ENCODE data around the gene LRRC8E.

- TF ChIP-seq CTCF (IDR thresholded peaks at IDR 0.05) (no peak), POLR2A (IDR thresholded peaks at IDR 0.05) (no peak), POLR2AphosphoS5 (IDR thresholded peaks at IDR 0.05) (no peak)
Observed at GRCh38 chr19:7885818-7886217, 2.5 kb upstream of the LRRC8E start.
